Stimulated activated CD4-positive, alpha-beta T cell treated with anti-CD3 and anti-CD28 coated beads, Interleukin-1b, Interleukin-23, amount 100 ng/mL, for 1 hour (primary cell): ENCODE results near the gene CLEC4C.

Experiments used
- DNase-seq, 2 donors: peaks; one replicate each; pipeline ENCODE4 v3.0.0-alpha.2; 2020; ENCODE audit warnings: low read depth in 2 of 2

Gene CLEC4C

DNA sequence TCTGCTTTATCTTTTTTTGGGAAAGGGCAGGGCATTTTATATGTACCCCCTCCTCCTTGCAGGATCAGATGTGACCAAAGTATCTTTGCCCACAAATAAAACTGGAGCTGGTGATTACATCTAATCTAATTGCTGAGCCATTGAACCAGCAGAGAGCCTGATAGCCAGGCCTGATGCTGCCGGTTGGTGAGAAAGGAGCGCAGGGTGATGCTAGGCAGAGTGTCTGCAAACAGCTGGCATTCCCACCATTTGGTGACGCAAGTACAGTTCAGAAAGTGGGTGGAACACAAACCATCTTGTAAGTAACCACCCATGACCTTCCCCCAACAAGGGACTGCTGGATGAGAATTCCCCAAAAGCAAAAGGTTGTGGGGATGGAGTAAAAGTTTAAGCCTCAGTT is 23.2 kb downstream of the CLEC4C start:
- DNase-seq: no peak

GRCh38 chr12:7719946-7720730 is 27.0 kb downstream of the CLEC4C start:
- no peak for DNase-seq

DNA sequence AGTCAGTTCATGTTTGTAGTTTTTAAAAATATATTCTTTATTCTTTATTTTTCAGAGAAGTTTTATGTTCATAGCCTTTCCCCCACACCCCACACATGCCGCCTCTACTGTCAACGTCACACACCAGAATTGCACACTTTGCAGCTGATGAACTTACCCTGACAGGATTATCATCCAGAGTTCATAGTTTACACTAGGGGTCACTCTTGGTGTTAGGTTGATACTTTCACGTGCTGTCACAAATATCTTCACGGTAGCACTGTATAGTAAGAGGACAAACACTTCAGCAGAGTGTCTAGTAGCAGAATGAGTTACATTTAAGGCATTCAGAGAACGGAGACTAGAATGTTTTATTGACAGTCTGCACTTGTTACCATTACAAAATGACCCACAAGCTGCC is 30.8 kb downstream of the CLEC4C start:
- no peak for DNase-seq

DNA sequence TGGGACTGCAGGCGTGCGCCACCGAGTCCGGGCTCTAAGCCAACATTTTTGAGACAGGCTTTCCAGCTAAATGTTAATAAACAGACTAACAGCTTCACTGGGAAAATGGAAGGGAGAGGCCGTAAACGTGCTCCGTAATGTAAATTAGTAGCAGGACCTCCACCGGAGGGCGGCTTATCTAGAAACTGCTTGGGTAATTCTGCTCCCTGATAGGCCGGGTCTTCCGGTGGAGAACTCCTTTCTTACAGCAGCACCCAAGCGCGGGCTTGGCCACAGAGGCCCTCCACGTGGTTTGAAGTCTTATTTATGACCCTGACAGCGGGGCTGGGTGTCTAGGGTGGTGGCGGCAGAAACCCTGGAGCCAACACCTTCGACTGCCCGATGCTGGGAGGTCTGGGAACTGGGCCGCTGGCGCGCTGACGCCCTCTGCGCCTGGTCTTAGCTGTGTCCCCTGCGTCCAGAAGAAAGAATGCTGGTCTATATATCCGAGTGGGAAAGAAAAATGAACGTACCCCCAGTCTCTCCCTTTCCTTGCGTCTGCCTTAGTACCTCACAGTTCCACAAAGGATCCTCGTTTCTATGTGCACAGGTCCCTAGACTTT is 34.2 kb downstream of the CLEC4C start:
- no peak for DNase-seq

DNA sequence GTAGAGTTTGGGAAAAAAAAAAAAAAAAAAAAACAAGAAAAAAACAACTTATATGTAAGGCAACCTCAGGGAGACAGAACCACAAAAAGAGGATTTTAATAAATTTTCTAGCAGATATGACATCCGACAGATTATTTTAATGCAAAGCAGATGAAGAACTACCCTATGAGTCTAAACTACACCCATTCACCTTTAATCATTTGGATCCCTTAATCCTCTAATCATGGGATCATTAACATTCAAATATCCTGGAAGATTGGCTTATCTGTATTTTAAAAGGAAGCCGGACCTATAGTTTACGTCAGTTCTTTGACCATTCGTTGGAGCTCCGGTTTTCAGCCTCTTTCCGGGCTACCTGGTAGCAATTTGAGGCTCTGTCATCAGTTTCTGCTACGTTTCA is 36.0 kb downstream of the CLEC4C start, which contains the start of gene DPPA3:
DPPA3 (plus strand) TSS at position 301 of the 400 bp plus-strand sequence. CDS start 138 bp downstream, outside the sequence.
- DNase-seq: no peak

DNA sequence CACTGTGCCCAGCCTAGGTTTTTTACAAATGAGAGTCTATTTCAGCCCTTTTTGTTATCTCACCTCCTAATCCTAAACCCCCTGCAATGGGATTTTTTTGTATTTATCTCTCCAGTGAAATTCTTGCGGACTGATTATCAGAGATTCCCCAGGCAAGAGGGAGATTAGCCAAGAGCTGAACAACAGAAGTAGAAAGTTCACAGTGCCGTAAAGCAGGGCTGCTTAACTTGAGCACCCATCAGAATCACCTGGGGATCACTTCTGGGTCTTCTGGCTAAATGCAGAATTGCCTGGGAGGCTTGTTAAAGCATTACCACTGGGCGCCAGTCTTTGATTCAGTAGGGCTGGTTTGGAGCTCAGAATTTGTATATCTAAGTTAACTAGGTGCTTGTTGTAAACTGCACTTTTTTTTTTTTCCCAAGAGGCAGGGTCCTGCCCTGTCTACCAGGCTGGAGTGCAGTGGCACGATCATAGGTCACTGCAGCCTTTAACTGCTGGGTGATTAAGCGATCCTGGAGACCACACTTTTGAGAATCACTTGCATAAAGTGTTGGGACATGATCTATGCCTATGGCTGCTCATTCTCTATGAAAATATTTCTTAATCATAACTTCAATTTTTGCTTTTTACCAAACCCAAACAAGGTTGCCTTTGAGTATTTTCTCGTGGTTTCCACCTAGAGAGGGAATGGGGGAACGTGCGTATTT is 37.1 kb downstream of the CLEC4C start:
- DNase-seq: no peak

- DNase-seq: no peak
Observed at GRCh38 chr12:7705846-7706245, 41.3 kb downstream of the CLEC4C start.

DNA sequence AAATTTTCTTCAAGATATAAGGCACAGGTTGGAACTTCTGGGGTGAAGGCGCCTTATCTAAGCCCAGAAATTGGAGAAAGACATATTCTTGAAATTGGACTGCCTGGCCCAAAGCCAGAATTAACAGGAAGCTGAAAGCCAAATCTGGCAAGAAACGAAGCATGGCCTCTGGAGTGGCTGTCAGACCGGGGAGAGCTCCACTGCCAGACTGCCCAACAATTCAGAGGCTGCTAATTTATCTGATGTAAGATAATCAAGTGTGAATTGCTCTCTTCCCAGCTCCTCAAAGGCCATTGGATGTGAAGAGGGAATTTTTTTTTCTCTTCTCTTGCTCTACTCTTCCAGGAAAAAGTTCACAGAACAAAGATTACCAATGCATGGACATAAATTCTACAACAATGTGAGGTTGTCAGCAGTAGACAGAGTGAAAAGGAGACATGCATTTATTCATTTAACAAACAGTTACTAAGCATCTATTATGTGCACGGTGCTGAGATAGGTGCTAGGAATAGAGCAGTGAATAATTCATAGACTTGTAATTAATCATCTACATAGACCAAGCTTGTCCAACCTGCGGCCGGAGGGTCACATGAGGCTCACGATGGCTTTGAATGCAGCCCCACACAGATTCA is 51.5 kb downstream of the CLEC4C start, which contains the start of gene GDF3:
GDF3 (minus strand) TSS at position 210 of the 632 bp plus-strand sequence; CDS start at position 163, 47 bp downstream.
- DNase-seq: no peak

DNA sequence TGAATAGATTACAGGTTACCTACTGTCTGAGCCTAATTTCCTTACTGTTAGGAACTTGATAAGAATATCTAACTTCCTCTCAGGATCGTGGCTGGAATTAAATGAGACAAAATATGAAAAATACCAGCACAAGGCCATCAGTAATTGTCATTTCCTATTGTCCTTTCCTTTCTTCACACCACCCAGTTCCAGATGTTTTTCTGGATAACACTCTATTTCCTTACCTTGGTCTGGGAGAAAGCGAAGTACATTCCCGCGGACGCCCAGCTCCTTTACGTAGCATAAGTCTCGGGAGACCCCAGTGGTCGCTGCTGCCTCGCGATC is 52.0 kb downstream of the CLEC4C start:
- DNase-seq: no peak

DNA sequence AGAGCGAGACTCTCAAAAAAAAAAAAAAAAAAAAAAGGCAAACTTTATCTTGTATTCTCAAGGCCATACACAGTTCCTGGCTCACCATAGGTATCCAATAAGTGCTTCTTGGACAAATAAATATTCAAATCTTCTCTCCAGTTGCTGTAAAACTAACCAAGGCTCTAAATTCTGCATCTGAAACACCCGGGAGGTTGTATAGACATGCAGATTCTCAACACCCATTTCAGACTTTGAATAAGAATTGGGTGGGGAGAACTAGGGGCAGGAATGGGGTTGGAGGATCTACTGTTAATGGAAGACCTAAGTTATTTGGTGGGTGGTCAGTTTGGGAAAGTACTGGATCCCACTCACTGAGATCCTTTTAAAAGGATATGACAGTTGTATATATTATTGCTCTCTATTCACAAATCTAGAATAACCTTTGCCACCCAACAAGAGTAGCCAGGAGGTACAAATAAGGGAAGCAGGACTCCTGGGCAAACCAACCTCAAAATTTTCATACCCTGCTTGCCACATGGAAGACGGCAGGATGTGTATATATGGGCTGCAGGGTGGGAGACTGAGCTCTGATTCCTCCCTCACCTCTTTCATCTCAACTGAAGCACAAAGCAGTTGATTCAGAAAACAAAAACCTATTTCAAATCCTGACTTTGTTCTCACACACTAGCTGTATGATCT is 52.5 kb downstream of the CLEC4C start:
- no peak for DNase-seq

DNA sequence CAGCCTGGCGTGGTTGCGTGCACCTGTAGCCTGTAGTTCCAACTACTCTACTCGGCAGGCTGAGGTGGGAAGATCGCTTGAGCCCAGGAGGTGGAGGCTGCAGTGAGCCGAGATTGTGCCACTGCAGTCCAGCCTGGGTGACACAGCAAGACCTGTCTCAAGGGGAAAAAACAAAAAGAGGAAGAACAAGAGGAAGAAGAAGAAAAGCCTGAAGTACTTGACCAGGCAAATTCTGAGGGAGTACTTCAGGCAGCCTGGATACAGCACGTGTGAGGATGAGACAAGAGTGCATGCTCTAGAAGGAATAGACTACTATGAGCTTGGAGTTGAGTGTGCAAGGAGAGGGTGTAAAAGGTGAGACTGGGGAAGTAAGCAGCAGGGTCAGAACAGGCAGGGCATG is 53.4 kb downstream of the CLEC4C start:
- no peak for DNase-seq

DNA sequence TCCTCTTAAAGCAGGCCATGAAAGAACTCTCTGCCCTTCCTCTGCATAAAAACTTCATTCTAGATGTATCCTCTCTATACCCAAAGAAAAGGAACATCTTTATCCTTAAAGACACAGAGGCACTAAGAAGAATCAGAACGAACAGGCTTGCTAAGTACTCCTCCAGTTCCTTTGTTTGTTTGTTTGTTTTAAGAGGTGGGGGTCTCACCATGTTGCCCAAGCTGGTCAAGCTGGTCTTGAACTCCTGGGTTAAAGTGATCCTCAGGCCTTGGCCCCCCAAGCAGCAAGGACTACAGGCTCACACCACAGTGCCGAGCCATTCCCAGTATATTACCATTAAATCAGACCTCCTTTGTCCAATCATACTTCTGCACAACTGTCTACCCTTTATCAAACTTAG is 65.6 kb downstream of the CLEC4C start:
- no peak for DNase-seq
